ENCODE measurements around the gene SLC2A11.

GRCh38 chr22:23883658-23884057, 26.0 kb downstream of the SLC2A11 start:
- TF ChIP-seq POLR2A (IDR thresholded peaks at IDR 0.05) (no peak), CTCF (IDR thresholded peaks at IDR 0.05) (no peak)
